Transverse colon (tissue), 4 donors: ENCODE measurements around the gene GRAP2.

Experiments
- CTCF ChIP-seq, 5 experiments: fragments of 200-600 bp in 3 of 5; fragments of 450-650 bp in 2 of 5; sonication (generic) in 3 of 5; IDR thresholded peaks; 1 replicate in 2 of 5; 2 replicates in 3 of 5; pipeline ENCODE4 v1.5.1; 2016 to 2017; ENCODE audit warnings: antibody characterized with exemption in 5 of 5, inconsistent platforms in 3 of 5, mild to moderate bottlenecking in 2 of 5, moderate library complexity in 1 of 5
- EP300 ChIP-seq: sonication (generic); formaldehyde crosslinking; IDR thresholded peaks from one replicate; pipeline ENCODE4 v1.6.1; 2017; ENCODE audit warnings: antibody characterized with exemption, low read depth
- POLR2A ChIP-seq: fragments of 450-650 bp; IDR thresholded peaks from one replicate; pipeline ENCODE4 v1.6.1; 2016; ENCODE audit warnings: antibody characterized with exemption, mild to moderate bottlenecking, moderate library complexity
- POLR2AphosphoS5 ChIP-seq, 3 donors: sonication (generic); formaldehyde crosslinking; IDR thresholded peaks; one replicate each; pipeline ENCODE4 v1.6.1; 2016; ENCODE audit warnings: antibody characterized with exemption in 3 of 3

GRCh38 chr22:40020956-40021355 lies 120.1 kb downstream of the GRAP2 start:
- TF ChIP-seq CTCF (IDR thresholded peaks at IDR 0.05) = no peak
- TF ChIP-seq POLR2A = no peak
- TF ChIP-seq POLR2AphosphoS5 (IDR thresholded peaks at IDR 0.05) = no peak
- TF ChIP-seq EP300 = no peak
